ENCODE data around the gene TRPM2.

TRPM2 gene

GRCh38 chr21:44322621-44323325, 30.6 kb upstream of the TRPM2 start:
- DNase-seq = no peak

DNA sequence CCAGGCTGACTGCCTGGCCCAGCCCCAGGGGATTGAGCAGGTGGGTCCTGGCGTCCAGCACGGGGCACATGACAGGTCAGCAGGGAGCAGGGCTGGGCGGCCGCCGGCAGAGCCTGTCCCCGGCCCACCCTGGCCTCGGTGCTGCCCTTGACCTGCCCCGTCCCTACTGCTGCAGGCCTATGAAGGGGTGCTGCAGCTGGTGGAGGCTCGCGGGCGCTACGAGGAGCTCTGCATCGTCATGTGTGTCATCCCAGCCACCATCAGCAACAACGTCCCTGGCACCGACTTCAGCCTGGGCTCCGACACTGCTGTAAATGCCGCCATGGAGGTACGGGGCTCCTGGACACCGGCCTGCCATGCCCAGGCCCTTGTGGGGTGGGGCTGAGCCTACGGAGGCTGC, 29.8 kb upstream of the TRPM2 start:
- DNase-seq = no peak

DNA sequence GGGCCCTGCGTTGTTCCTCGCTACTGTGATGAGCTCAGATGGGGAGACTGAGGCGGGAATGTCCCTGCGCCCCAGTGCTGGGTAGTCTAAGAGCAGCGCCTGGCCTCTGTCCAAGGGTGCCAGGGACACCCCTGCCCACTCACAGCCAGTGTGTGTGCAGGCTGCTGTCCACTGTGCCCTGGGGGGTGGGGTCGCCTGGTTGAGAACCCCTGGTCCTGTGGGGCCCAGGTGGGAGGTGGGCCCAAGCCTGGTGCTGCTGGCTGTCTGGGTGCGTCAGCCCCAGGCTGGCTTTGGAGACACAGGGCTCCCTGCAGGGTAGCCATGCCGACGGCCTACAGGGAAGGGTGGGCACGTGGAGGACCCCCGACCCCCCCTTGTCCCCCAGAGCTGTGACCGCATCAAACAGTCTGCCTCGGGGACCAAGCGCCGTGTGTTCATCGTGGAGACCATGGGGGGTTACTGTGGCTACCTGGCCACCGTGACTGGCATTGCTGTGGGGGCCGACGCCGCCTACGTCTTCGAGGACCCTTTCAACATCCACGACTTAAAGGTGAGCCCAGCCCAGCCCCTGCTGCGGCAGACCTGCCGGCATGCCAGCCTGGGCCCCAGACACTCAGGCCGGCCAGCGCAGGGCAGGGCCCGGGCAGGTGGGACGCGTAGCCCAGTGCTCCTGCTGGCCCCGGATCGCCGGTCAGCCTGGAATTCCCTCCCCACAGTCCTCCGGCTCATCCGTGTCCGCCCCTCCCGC, 29.1 kb upstream of the TRPM2 start:
- DNase-seq = no peak

DNA sequence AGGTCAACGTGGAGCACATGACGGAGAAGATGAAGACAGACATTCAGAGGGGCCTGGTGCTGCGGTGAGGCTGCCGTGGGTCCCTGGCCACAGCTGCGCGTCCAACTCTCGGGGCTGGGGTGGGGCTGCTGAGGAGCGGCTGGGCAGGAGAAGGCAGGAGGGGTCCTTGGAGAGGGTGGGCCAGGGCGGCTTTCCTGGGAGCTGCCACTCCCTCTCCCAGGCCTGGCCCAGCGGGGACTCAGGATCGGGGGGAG, 28.6 kb upstream of the TRPM2 start:
- no peak for DNase-seq

DNA sequence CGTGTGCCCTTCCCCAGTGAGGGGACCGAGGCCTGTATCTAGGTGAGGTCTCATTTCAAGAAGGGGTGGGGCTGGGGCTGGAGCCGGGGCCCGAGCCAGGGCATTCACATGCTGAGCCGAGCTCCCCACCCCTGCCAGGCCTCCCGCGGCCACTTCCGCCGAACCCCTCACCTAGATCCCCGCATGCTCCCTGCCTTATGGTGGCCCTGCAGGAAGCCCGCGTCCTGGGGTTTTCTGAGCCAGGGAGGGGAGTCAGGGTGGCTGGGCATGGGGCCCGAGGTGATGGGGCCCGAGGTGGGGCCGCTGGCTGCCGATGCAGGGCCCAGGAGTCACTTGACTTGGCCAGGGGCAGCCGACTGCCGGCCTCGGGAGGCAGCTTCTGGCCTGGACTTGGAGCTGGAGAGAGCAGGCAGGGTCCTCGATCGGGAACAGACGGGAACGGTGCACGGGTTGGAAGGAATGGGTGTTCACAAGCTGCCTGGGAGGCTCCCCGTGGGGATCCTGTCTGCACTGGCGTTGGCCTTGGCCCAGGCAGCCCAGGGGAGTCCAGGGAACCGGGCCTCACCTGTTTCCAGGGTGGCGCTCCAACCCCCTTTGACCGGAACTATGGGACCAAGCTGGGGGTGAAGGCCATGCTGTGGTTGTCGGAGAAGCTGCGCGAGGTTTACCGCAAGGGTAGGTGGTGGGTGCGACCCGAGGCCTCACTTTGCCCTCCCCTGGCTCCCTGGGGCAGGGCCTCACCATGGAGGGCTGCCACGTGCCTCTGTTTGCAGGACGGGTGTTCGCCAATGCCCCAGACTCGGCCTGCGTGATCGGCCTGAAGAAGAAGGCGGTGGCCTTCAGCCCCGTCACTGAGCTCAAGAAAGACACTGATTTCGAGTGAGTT, 27.8 kb upstream of the TRPM2 start:
- no peak for DNase-seq

GRCh38 chr21:44326272-44326647, 27.2 kb upstream of the TRPM2 start:
- DNase-seq = no peak

DNA sequence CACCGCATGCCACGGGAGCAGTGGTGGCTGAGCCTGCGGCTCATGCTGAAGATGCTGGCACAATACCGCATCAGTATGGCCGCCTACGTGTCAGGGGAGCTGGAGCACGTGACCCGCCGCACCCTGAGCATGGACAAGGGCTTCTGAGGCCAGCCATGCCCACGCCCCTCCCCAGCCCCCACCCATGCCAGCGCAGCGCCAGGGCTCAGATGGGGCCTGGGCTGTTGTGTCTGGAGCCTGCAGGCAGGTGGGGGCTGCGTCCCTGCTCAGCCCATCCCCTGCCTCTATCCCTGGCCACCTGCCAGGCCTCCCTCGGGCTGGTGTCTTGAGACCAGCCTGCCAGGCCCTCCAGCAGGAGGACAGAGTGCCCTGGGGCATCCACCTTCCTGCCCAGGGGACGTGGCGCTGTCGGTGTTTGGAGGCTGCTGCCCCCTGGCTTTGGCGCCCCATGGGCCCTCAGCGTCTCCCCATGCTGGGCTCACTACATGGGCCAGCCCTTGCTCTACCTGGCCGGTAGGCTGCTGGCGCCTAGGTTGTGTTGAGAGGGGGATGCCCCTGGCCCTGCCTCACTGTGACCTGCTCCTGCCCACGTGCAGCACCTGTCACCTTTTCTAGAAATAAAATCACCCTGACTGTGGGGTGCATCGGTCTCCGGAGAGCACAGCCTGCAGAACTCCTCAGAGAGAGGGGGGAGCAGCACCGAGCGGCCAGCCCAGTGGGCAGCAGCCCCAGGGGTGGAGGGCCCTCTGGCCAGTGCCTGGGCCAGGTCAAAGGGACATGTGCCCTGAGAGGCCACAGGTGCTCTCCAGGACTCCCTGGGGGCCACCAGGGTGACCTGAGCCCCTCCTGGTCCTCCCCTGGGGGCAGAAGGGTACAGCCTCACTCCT, 26.5 kb upstream of the TRPM2 start:
- no peak for DNase-seq

DNA sequence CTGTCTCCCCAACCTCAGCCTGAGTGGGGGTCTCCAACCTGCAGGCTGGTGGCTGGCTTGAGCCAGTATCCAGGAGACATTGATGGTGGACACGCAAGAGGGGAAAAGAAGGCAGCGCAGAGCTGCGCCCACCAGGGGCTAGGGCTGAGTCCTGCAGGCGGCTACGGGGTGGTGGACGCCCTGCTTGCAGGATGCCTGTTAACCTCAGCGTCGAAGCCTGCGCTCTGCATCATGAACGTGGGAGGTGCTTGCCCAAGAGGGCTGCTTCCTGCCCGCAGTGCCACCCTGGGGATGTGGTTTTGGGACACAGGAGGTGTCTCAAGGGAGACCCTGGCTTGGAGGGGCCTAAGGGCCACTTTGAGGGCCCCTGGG, 25.8 kb upstream of the TRPM2 start:
- DNase-seq = no peak

DNA sequence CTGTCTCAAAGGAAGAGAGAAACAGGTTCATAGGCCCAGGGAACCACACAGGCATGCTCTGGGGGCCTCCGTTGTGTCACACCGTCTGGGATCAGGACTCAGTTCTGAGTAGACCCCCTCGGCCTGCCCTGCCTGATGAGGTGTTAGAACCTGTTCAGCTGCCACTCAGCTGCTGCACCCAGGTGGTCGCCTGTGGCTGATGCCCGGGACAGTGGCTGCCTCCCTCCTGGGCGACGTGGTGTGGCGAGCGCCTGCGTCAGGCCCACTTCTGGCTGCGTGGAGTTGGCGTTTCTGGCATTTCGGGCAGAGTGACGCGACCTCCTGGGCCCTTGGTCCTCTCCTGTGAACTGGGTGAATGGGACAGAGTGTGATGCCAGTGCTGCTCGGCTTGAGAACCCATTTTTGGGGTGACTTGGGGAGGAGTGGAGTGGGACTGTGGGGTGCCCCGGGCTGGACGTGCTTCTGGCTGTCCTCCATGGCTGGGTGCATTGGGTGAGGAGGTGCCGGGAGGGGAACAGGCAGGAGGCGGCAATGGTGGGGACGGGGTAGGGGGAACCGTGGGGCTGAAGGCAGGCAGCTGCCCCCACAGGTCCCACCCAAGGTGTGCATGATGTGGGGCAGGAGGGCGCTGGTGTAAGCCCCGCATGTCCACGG, 25.1 kb upstream of the TRPM2 start:
- no peak for DNase-seq

GRCh38 chr21:44329086-44329889, 24.1 kb upstream of the TRPM2 start:
- DNase-seq = no peak

DNA sequence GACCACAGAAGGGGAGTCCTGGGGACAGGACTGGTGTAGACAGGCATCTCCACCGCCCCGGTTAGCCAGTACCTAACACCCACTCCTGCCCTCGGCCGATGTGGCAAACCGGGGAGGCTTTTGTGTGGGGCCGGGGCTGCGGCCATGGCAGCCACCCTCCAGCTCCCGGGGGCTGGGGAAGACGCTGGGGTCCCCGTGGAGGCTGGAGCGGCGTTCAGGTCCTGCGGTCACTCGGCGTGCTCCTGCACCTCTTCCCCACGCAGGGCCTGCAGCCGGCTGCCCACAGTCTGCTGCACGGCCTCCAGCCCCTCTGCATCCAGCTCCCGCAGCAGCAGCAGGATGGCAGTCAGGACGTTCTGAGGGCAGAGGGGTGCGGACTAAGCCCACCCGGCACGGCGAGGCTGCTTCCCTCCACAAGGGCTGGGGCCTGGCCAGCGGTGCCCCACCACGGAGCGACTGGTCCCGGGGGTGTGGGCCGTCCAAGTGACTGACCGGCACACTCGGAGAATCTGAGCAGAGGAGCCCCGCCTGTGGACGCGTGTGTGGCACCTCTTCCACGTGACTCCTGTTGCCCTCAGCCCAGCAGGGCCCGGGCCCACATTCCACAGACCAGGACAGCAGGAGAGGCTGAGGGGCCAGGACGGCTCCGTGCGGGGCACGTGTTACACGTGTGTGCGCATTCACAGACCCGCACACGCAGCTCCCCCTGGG, 23.3 kb upstream of the TRPM2 start:
- no peak for DNase-seq

- DNase-seq = no peak
These were observed 22.7 kb upstream of the TRPM2 start for GRCh38 chr21:44330698-44331097.

GRCh38 chr21:44331209-44331608, 22.2 kb upstream of the TRPM2 start:
- no peak for DNase-seq

- no peak for DNase-seq
These were observed 21.6 kb upstream of the TRPM2 start for GRCh38 chr21:44331650-44332307.

GRCh38 chr21:44332383-44332782, 21.0 kb upstream of the TRPM2 start:
- DNase-seq = no peak

GRCh38 chr21:44332965-44333364, 20.5 kb upstream of the TRPM2 start:
- no peak for DNase-seq

GRCh38 chr21:44333509-44334328, 19.7 kb upstream of the TRPM2 start:
- no peak for DNase-seq

DNA sequence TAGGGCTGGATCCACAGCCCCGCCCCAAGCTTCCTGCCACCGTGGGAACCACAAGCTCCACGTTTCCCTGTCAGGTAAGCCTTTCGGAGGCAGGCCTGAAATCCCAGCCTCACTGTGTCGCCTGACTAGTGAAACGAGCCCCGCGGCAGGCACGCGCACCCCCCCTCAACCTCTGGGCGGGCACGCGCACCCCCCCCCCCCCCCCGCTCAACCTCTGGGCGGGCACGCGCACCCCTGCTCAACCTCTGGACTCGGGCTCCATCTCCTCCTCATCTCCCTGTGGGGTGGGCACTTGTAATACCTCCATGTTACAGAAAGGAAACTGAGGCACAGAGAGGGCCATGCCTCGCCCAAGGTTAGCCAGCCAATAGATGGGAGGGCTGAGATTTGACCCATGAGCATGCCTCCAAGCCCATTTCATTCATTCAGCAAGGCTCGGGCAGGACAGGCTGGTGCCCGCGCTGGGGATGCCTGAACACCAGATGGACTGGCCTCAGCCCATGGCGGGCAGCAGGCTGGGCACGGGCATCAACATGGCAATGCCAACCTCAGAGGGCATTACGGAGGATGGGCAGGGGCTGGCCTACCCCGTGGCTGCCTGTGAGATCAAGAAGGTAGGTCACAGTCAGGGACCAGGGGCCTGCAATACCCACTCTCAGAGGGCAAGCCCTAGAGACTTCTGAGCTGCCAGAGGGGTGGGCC, 18.9 kb upstream of the TRPM2 start:
- DNase-seq = no peak

Measured in activated effector memory CD4-positive, alpha-beta T cell treated with anti-CD3 and anti-CD28 coated beads, Interleukin-2, amount 50 U/mL, for 16 hours (primary cell).